Osteocyte (in vitro differentiated cells): ENCODE data around the gene GNG5. TPM values are rescaled to one million over a fixed set of nuclear protein-coding genes. Genes with fewer than 3 reads are reported as not detected.

Experiments used
- DNase-seq: peaks from one replicate; pipeline ENCODE4 v3.0.0; 2021; ENCODE audit warnings: mixed read lengths; ENCODE audit not compliant: unreplicated experiment; ENCODE audit errors: extremely low spot score
- H3K27ac Mint-ChIP-seq: one replicate; pipeline ENCODE4 v1.8.0; 2021; ENCODE audit warnings: mild to moderate bottlenecking, mixed read lengths; ENCODE audit not compliant: unreplicated experiment
- H3K27me3 Mint-ChIP-seq: one replicate; pipeline ENCODE4 v1.8.0; 2021; ENCODE audit warnings: mixed read lengths; ENCODE audit not compliant: unreplicated experiment
- H3K36me3 Mint-ChIP-seq: one replicate; pipeline ENCODE4 v1.8.0; 2021; ENCODE audit warnings: mixed read lengths; ENCODE audit not compliant: unreplicated experiment
- H3K4me1 Mint-ChIP-seq: one replicate; pipeline ENCODE4 v1.8.0; 2021; ENCODE audit warnings: mixed read lengths; ENCODE audit not compliant: unreplicated experiment
- H3K4me3 Mint-ChIP-seq: one replicate; pipeline ENCODE4 v1.8.0; 2021; ENCODE audit warnings: mild to moderate bottlenecking, moderate library complexity, mixed read lengths; ENCODE audit not compliant: unreplicated experiment
- H3K9me3 Mint-ChIP-seq: one replicate; pipeline ENCODE4 v1.8.0; 2021; ENCODE audit warnings: mixed read lengths; ENCODE audit not compliant: unreplicated experiment
- long read RNA-seq: library from polyadenylated mRNA; unstranded; transcript quantifications from one replicate; pipeline ENCODE4 v2.0.0, GENCODE V29; 2021
- total RNA-seq: library from RNA; stranded (reverse); gene quantifications from 2 replicates; pipeline ENCODE4 v1.2.1, GENCODE V29; 2021
- TF ChIP-seq, protein P1 (sequence below): fragments of 200-600 bp; sonication (generic); IDR thresholded peaks from 2 replicates; pipeline ENCODE4 v1.5.0; 2021; ENCODE audit warnings: antibody characterized with exemption, mild to moderate bottlenecking, moderate library complexity

Gene GNG5
- 89.3 and 90.4 TPM in 2 replicates for total RNA-seq
- long read RNA-seq, transcript GNG5-201 (3 exons, 920 nt), result major isoform, 25 of 28 reads
- long read RNA-seq, partial matches to known transcripts, result 0 of 28 reads
- long read RNA-seq, other reads (novel, unspliced or antisense), result 2 of 28 reads

DNA sequence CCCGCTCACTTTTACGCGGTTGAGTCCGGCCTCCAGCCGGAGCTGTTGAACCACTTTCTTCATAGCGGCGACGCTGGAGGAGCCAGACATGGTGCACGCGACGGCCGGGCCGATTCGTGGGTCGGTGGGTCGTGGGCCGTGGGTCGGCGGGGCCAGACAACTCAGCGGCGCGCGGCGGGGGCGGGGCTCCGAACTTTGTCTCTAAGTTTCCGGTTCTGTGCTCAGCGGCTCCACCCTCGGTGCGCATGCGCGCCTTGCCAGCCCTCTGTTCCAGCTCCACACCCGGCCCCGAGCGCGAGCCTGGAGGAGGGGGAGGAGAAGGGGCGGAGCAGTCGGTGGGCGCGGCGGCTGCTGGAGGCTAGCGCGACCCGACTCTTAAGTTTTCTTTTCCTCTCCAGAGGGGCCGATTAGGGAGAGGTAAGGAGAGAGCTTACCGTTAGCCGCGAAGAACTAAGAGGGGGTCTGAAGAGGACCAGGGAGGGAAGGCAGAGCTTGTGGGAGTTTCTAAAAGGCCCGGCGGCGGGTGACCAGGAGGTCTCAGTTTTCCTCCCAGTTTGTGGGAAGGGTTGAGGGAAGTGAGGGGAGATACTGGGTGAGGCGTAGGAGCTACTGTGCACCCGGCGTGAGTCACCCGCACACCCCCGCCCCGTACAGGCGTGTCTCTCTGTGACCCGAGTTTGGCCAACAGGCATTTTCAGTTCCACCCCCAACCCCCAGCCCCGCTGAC, at the start of gene GNG5, which contains the start of gene SPATA1:
Gene GNG5, minus strand, starts transcription at position 580 of the 727 bp plus-strand sequence. Its CDS starts 490 bp downstream, at position 90.
Gene SPATA1, plus strand, starts transcription at position 385 of the 727 bp plus-strand sequence. CDS start 9,974 bp downstream, outside the sequence.
- H3K4me3 Mint-ChIP-seq, result peak within 1 kb of the TSS; percentile 98
- peak; percentile 99 for DNase-seq
- peak within 1 kb of the TSS; percentile 99 for H3K27ac Mint-ChIP-seq
- TF ChIP-seq, protein P1, sequence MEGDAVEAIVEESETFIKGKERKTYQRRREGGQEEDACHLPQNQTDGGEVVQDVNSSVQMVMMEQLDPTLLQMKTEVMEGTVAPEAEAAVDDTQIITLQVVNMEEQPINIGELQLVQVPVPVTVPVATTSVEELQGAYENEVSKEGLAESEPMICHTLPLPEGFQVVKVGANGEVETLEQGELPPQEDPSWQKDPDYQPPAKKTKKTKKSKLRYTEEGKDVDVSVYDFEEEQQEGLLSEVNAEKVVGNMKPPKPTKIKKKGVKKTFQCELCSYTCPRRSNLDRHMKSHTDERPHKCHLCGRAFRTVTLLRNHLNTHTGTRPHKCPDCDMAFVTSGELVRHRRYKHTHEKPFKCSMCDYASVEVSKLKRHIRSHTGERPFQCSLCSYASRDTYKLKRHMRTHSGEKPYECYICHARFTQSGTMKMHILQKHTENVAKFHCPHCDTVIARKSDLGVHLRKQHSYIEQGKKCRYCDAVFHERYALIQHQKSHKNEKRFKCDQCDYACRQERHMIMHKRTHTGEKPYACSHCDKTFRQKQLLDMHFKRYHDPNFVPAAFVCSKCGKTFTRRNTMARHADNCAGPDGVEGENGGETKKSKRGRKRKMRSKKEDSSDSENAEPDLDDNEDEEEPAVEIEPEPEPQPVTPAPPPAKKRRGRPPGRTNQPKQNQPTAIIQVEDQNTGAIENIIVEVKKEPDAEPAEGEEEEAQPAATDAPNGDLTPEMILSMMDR, result no peak
- H3K36me3 Mint-ChIP-seq, result peaks cover 13% of the 10 kb centered on the region
- peaks cover 9% of the 10 kb centered on the region for H3K9me3 Mint-ChIP-seq
- no peaks in the 10 kb centered on the region for H3K27me3 Mint-ChIP-seq
- peaks cover 35% of the 10 kb centered on the region for H3K4me1 Mint-ChIP-seq

- H3K4me1 Mint-ChIP-seq, result no peaks in the 10 kb centered on the region
- DNase-seq, result no peak
- H3K4me3 Mint-ChIP-seq, result no peak overlapping the region
- TF ChIP-seq, protein P1, result no peak
- H3K36me3 Mint-ChIP-seq, result peaks cover 13% of the 10 kb centered on the region
- no peaks in the 10 kb centered on the region for H3K27me3 Mint-ChIP-seq
- H3K9me3 Mint-ChIP-seq, result no peaks in the 10 kb centered on the region
- H3K27ac Mint-ChIP-seq, result no peak overlapping the region
Measured at GRCh38 chr1:84550826-84551225, 44.4 kb upstream of the GNG5 start.

GRCh38 chr1:84541679-84542078, 35.3 kb upstream of the GNG5 start:
- H3K27ac Mint-ChIP-seq, result no peak overlapping the region
- no peaks in the 10 kb centered on the region for H3K9me3 Mint-ChIP-seq
- no peak overlapping the region for H3K4me3 Mint-ChIP-seq
- H3K36me3 Mint-ChIP-seq, result peaks cover 20% of the 10 kb centered on the region
- no peak for DNase-seq
- TF ChIP-seq, protein P1, result no peak
- peaks cover 19% of the 10 kb centered on the region for H3K4me1 Mint-ChIP-seq
- H3K27me3 Mint-ChIP-seq, result no peaks in the 10 kb centered on the region

DNA sequence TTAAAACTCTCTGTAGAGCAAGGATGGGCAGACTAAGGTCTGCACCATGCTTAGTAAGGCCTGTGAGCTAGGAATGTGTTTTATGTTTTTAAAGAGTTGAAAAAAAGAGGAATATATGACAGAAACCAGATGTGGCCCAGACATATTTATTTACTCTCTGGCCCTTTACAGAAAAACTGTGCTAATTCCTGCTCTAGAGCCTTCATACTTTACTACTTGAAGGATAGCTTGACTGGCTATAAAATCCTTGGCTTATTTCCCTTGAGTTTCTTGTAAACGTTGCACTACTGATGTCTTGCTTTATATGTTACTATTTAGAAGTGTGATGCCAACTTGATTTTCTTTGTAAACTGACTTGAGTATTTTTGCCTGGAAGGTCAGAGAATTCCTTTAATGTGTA, 34.4 kb upstream of the GNG5 start:
- Mint-ChIP-seq H3K36me3 (peaks cover 22% of the 10 kb centered on the region), H3K27ac (peak overlapping the region; percentile 24), H3K4me3 (no peak overlapping the region), H3K4me1 (peaks cover 19% of the 10 kb centered on the region), H3K9me3 (no peaks in the 10 kb centered on the region), H3K27me3 (no peaks in the 10 kb centered on the region)
- no peak for DNase-seq
- TF ChIP-seq, protein P1, result no peak

DNA sequence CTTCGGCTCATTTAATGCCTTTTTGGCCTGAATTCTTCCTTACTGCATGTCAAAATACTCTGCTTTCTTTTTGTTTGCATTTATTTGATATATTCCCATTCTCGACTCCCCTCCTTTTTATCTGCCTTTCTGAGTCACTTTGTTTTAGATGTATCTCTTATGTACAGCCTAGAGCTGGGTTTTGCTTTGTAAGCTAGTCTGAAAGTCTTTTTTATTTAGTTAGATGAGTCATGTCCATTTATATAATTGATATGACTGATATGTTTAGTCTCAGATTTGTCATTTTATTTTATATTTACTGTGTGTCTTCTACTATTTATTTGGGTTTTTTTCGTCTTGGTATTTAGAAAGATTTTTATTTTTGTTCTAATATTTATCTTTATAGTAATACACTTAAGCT, 33.6 kb upstream of the GNG5 start:
- no peaks in the 10 kb centered on the region for H3K27me3 Mint-ChIP-seq

More for the DNA sequence above, 33.6 kb upstream of the GNG5 start:
- TF ChIP-seq, protein P1, result no peak
- H3K36me3 Mint-ChIP-seq, result peaks cover 24% of the 10 kb centered on the region
- H3K9me3 Mint-ChIP-seq, result no peaks in the 10 kb centered on the region
- peak overlapping the region; percentile 31 for H3K27ac Mint-ChIP-seq
- no peak for DNase-seq
- H3K4me3 Mint-ChIP-seq, result no peak overlapping the region
- H3K4me1 Mint-ChIP-seq, result peaks cover 19% of the 10 kb centered on the region
